ENCODE results near the gene TBX4.
A peak's percentile ranks its signal among the peaks of the same experiment; 100 is the strongest.

TBX4 gene

GRCh38 chr17:61451538-61452300 is 503 bp upstream of the TBX4 start:
- Mint-ChIP-seq H3K27me3 (peaks cover 63% of the 10 kb centered on the region), H3K4me1 (peaks cover 19% of the 10 kb centered on the region), H3K27ac (no peak overlapping the region), H3K9me3 (no peaks in the 10 kb centered on the region), H3K36me3 (ENCODE audit: low read depth) (no peaks in the 10 kb centered on the region), H3K4me3 (no peak overlapping the region)
- DNase-seq (no peak), ATAC-seq (no peak)

GRCh38 chr17:61453566-61454380 is 1.6 kb downstream of the TBX4 start:
- peaks cover 76% of the 10 kb centered on the region for H3K27me3 Mint-ChIP-seq
- H3K4me1 Mint-ChIP-seq: peaks cover 27% of the 10 kb centered on the region
- no peak for ATAC-seq
- H3K36me3 Mint-ChIP-seq (ENCODE audit: low read depth): no peaks in the 10 kb centered on the region
- peak overlapping the region; percentile 41 for H3K4me3 Mint-ChIP-seq
- peak overlapping the region; percentile 25 for H3K27ac Mint-ChIP-seq
- DNase-seq: no peak
- H3K9me3 Mint-ChIP-seq: no peaks in the 10 kb centered on the region

- Mint-ChIP-seq H3K4me1 (peaks cover 27% of the 10 kb centered on the region), H3K27me3 (peaks cover 80% of the 10 kb centered on the region), H3K9me3 (no peaks in the 10 kb centered on the region), H3K27ac (peak overlapping the region; percentile 25), H3K4me3 (peak overlapping the region; percentile 41), H3K36me3 (ENCODE audit: low read depth) (no peaks in the 10 kb centered on the region)
- DNase-seq (no peak), ATAC-seq (no peak)
These were observed 2.4 kb downstream of the TBX4 start for GRCh38 chr17:61454381-61455323.

- Mint-ChIP-seq H3K27ac (no peak overlapping the region), H3K36me3 (ENCODE audit: low read depth) (no peaks in the 10 kb centered on the region), H3K9me3 (no peaks in the 10 kb centered on the region), H3K4me1 (peaks cover 27% of the 10 kb centered on the region), H3K4me3 (no peak overlapping the region), H3K27me3 (peaks cover 80% of the 10 kb centered on the region)
- no peak for ATAC-seq
- no peak for DNase-seq
These were observed 3.3 kb downstream of the TBX4 start for GRCh38 chr17:61455324-61456060.

- ATAC-seq (no peak), DNase-seq (no peak)
- H3K27me3 Mint-ChIP-seq: peaks cover 80% of the 10 kb centered on the region
- H3K36me3 Mint-ChIP-seq (ENCODE audit: low read depth): no peaks in the 10 kb centered on the region
- H3K27ac Mint-ChIP-seq: no peak overlapping the region
- H3K9me3 Mint-ChIP-seq: no peaks in the 10 kb centered on the region
- H3K4me3 Mint-ChIP-seq: no peak overlapping the region
- peaks cover 22% of the 10 kb centered on the region for H3K4me1 Mint-ChIP-seq
These were observed 3.9 kb downstream of the TBX4 start for GRCh38 chr17:61456061-61456681.

- no peak for ATAC-seq
- DNase-seq: no peak
- H3K27ac Mint-ChIP-seq: no peak overlapping the region
- H3K27me3 Mint-ChIP-seq: peaks cover 84% of the 10 kb centered on the region
- no peaks in the 10 kb centered on the region for H3K9me3 Mint-ChIP-seq
- peak overlapping the region; percentile 67 for H3K4me3 Mint-ChIP-seq
- no peaks in the 10 kb centered on the region for H3K36me3 Mint-ChIP-seq (ENCODE audit: low read depth)
- peaks cover 22% of the 10 kb centered on the region for H3K4me1 Mint-ChIP-seq
These were observed 4.5 kb downstream of the TBX4 start for GRCh38 chr17:61456688-61457225.

GRCh38 chr17:61457226-61457983 is 5.2 kb downstream of the TBX4 start:
- no peaks in the 10 kb centered on the region for H3K36me3 Mint-ChIP-seq (ENCODE audit: low read depth)
- ATAC-seq: no peak
- peaks cover 22% of the 10 kb centered on the region for H3K4me1 Mint-ChIP-seq
- H3K9me3 Mint-ChIP-seq: no peaks in the 10 kb centered on the region
- H3K4me3 Mint-ChIP-seq: peak overlapping the region; percentile 67
- no peak overlapping the region for H3K27ac Mint-ChIP-seq
- DNase-seq: no peak
- H3K27me3 Mint-ChIP-seq: peaks cover 86% of the 10 kb centered on the region

GRCh38 chr17:61458000-61458399 is 5.8 kb downstream of the TBX4 start:
- no peaks in the 10 kb centered on the region for H3K9me3 Mint-ChIP-seq
- no peak overlapping the region for H3K27ac Mint-ChIP-seq
- ATAC-seq (no peak), DNase-seq (no peak)
- peaks cover 20% of the 10 kb centered on the region for H3K4me1 Mint-ChIP-seq
- H3K27me3 Mint-ChIP-seq: peaks cover 86% of the 10 kb centered on the region
- H3K4me3 Mint-ChIP-seq: no peak overlapping the region
- H3K36me3 Mint-ChIP-seq (ENCODE audit: low read depth): no peaks in the 10 kb centered on the region

- no peak overlapping the region for H3K4me3 Mint-ChIP-seq
- peaks cover 85% of the 10 kb centered on the region for H3K27me3 Mint-ChIP-seq
- no peak for ATAC-seq
- no peak overlapping the region for H3K27ac Mint-ChIP-seq
- no peak for DNase-seq
- no peaks in the 10 kb centered on the region for H3K36me3 Mint-ChIP-seq (ENCODE audit: low read depth)
- H3K4me1 Mint-ChIP-seq: peaks cover 20% of the 10 kb centered on the region
- H3K9me3 Mint-ChIP-seq: no peaks in the 10 kb centered on the region
These were observed 6.4 kb downstream of the TBX4 start for GRCh38 chr17:61458421-61459141.

GRCh38 chr17:61459142-61459809 is 7.1 kb downstream of the TBX4 start:
- no peak for ATAC-seq
- DNase-seq: no peak
- H3K27ac Mint-ChIP-seq: no peak overlapping the region
- no peaks in the 10 kb centered on the region for H3K36me3 Mint-ChIP-seq (ENCODE audit: low read depth)
- peaks cover 78% of the 10 kb centered on the region for H3K27me3 Mint-ChIP-seq
- H3K9me3 Mint-ChIP-seq: no peaks in the 10 kb centered on the region
- peaks cover 16% of the 10 kb centered on the region for H3K4me1 Mint-ChIP-seq
- H3K4me3 Mint-ChIP-seq: no peak overlapping the region

- H3K27ac Mint-ChIP-seq: no peak overlapping the region
- no peak overlapping the region for H3K4me3 Mint-ChIP-seq
- ATAC-seq (no peak), DNase-seq (no peak)
- peaks cover 13% of the 10 kb centered on the region for H3K4me1 Mint-ChIP-seq
- no peaks in the 10 kb centered on the region for H3K9me3 Mint-ChIP-seq
- H3K27me3 Mint-ChIP-seq: peaks cover 77% of the 10 kb centered on the region
- no peaks in the 10 kb centered on the region for H3K36me3 Mint-ChIP-seq (ENCODE audit: low read depth)
These were observed 7.9 kb downstream of the TBX4 start for GRCh38 chr17:61459939-61460718.
